Myocyte (in vitro differentiated cells): ENCODE data around the gene DSCAML1. TPM values are rescaled to one million over a fixed set of nuclear protein-coding genes. Genes with fewer than 3 reads are reported as not detected.

Experiments used
- DNase-seq: peaks from one replicate; pipeline ENCODE4 v3.0.0-alpha.2; 2012; ENCODE audit warnings: low read depth
- total RNA-seq: library from RNA; depleted of rRNA; stranded (reverse); fragments of >200 nt; gene quantifications from 2 replicates; pipeline ENCODE4 v1.2.3, GENCODE V29; 2014

DSCAML1 gene
- total RNA-seq, 1 donor from 2014 or later: not detected

GRCh38 chr11:117641008-117641915 lies 155.8 kb downstream of the DSCAML1 start:
- no peak for DNase-seq

DNA sequence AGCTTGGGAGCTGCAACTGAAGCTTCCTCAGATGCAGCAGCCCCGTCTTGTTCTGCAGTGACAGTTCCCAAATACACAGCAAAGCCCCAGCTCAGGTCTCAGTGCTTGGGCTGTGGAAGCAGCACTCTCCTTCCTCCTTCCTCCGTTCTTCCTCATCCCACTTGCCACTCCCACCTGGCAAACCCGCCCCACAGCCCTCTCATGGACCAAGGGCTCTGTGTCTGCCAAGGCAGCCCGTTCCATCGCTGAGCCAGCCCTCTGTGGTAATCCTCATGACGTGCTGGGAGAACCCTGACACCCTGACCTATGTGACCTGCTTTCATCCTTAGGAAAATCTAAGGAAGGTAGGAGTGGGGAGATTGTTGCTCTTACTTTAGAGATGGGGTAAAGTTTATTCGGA lies 157.0 kb downstream of the DSCAML1 start:
- no peak for DNase-seq

- DNase-seq: no peak
These were observed 157.4 kb downstream of the DSCAML1 start for GRCh38 chr11:117639601-117640000.

DNA sequence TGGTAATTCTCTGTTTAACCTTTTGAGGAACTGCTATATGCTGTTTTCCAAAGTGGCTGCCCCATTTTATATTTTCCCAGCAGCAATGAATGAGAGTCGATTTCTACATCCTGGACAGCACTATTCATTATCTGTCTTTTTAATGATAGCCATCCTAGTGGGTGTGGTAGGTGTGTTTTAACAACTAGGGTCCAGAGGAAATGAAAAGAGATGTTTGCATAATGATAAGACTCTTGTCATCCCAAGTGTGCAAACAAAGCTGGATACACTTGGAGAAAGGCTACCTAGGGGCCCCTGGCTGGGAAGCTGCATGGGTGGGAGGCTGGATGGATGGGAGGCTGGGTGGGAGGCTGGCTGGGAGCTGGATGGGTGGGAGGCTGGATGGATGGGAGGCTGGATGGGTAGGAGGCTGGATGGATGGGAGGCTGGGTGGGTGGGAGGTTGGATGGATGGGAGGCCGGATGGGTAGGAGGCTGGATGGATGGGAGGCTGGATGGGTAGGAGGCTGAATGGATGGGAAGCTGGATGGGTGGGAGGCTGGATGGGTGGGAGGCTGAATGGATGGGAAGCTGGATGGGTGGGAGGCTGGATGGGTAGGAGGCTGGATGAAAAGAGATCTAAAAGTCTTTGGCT lies 158.0 kb downstream of the DSCAML1 start:
- DNase-seq: no peak

DNA sequence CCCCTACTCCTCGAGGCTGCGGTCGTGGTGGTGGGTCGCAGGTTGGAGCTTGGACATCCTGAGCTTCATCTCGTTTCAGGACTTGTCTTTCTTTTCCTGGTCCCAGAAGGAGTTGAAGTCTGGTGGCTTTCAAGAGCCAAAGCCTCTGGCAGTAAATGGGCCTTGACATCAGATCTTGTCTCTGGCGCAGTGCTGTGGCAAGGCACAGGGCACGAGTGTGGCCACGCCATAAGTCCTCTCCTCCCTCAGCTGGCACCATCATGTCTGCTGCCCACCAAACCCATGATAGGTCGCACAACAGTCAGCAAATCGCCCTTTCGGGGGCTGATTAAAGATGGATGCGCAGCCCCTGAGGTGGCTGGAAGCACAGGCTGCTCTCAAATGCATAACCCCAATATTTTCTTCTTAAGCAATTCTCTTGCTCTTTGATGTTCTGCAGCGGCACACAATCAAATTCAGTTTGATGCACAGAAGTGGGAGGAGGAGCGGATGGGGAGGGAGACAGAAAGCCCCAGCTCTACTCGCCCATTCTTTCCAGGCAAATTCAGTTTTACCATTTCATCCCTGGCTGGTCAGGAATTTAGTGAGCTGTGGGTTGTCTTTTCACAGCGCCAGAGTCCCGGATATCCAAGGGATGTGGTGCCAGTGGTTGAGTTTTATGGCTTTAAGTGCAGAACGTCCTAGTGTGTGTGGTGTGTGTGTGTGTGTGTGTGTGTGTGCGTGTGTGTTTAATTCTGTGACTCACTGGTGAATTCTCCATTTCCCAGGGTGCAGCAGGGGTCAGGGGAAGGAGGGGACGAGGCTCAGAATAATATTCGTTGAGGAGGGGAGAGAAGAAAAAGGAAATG lies 162.0 kb downstream of the DSCAML1 start:
- DNase-seq: no peak

DNA sequence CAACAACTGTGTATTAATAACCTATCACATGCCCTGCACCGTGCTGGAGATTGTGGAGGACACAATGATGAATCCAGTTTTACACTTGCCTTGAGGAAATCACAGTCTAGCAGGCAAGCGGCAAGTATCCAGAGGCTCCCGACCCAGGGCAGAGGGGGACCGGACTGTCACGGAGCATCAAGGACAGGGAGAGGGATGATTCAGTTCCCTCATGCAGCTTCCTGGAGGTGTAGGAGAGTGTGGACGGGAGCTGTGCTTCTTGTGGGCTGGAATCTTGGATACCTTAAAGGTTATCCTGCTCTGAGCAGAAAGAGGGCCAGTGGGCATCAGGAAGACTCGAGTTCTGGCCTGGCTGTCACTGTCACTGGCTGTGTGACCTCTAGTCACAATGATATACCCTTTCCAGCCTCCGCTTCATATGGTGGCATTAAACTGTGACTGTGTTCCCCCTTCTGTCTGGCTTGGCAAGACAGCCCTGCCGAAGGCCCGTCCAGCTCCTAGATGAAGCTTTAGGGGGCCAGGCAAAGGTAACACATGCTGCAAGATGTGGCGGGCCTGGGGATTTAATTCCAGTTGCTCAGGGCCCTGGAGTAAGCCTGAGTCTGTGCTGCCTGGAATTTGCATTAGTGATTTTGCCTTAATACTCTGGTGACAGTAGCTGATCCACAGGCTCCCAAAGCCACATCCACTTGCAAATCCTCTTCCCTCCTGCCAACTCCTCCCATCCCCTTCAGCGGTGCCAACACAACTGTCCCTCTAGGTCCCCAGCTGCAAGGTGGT lies 162.8 kb downstream of the DSCAML1 start:
- no peak for DNase-seq

DNA sequence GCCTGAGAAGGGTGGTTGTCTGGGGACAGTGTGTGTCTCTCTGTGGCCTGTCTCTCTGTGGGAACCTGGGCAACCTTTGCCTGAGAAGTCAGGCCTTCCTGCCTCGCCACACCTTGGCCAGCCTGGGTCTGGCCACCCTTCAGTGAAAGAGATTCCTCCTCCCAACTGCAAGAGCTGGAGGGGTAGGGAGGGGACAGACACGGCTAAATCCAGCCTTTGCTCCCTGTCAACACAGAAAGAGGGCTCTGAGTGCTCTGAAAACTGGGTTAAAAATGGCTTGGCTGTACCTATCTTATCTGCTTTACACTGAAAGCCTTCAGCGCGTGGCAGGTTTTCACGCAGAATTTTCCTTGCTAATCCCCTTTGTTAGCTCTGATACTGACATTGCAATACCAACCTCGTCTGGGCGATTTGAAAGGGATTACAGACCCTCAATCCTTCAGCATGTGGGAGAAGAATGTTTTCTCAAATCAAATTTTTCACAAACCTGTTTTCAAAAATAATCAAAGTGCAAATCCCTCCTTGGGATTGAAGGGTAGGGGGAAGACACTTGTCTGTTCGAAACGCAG lies 163.7 kb downstream of the DSCAML1 start:
- DNase-seq: no peak

GRCh38 chr11:117632306-117632705 lies 164.7 kb downstream of the DSCAML1 start:
- DNase-seq: no peak

- no peak for DNase-seq
These were observed 165.5 kb downstream of the DSCAML1 start for GRCh38 chr11:117631336-117632140.

- DNase-seq: no peak
These were observed 167.0 kb downstream of the DSCAML1 start for GRCh38 chr11:117629891-117630538.

DNA sequence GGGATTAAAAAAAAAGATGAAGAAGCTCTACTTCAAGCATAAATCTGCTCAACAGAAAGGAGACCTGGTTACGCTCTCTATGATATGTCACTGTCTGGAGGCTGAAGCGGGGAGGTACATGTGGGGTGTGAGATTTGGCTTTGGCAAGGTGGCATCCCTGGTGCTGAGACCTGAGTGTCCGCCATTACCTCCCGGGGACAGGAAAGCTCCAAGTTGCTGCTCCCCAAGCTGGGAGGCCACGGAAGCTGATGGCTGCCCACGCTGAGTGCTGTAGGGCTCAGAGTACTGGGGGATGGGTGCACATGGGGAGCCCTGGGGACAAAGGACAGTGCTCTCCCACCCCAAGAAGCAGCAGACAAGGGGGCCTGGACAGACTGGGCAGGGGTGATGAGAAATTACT lies 167.9 kb downstream of the DSCAML1 start:
- DNase-seq: no peak

DNA sequence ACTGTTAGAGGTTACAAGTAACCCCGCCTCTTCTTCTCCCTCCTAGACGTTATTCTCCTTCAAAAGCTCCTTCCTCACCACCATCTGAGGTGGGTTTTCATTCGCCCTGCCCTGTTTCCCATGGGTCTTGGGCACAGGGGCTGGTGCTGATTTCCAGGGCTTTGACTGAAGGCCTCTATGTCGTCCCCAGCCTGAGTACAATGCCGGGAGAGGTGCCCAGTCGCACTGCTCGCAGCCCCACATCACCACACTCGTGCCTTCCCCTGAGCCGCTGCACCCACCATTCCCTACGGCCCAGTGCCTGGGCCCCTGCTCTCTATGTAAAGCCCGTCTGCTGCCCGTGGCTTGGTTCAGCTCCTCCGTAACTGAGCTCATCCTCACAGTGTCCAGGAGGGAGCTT lies 169.8 kb downstream of the DSCAML1 start:
- no peak for DNase-seq

DNA sequence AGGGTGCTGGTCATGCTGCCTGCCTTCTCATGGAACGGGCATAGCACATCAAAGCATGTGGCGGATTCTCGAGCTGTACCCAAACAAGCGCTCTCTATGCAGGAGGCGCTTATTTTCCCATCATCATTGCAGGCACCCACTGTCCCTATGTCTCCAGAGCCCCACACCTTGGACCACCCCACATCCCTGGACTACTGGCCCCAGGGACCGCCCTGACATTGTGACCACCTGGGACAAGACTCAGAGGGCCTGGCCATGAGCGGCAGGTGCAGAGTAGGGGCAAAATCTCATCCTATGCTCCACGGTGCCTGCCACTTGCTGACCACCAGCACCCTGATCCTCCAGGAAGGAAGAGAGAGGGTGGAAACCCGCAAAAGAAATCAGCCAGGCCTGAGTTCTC lies 170.4 kb downstream of the DSCAML1 start:
- no peak for DNase-seq

- DNase-seq: no peak
These were observed 171.8 kb downstream of the DSCAML1 start for GRCh38 chr11:117625237-117625636.

GRCh38 chr11:117623831-117624271 lies 173.2 kb downstream of the DSCAML1 start:
- DNase-seq: no peak

- DNase-seq: peak; percentile 21
These were observed 175.8 kb downstream of the DSCAML1 start for GRCh38 chr11:117621226-117621625.

DNA sequence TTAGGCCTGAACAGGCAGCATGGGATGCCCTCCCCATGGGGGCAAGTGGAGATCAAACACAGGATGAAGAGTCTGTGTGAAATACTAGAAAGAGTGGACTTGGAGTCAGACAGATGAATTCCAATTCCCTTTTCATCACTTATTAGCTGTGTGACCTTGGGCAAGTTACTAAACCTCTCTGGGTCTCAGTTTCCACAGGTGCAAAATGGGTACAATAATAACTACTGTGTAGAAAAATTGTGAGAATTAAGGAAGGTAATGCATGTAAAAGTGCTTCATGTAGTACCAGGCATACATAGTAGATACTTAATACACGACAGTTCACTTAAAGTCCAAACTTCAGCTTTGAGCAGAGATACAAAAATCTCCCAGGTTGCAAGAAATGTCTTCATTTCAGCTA lies 176.4 kb downstream of the DSCAML1 start:
- no peak for DNase-seq

DNA sequence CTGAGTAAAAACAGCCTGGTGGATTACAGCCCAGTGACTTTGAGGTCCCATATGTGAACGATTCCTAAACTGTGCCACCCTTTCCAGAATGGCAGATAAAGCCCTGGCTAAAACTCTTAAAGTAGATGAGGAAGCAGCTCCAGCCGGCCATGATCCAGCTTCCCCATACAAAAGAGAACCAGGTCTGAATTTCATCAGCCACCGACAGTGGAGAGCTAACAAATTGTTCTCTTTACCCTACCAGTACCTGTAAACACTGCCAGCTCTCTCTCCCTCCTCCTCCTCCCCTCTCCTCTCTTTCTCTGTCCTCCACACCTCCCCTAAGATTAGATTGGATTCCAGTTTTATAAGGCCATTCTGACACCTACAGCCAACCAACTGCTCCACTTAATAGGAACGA lies 176.9 kb downstream of the DSCAML1 start:
- no peak for DNase-seq

DNA sequence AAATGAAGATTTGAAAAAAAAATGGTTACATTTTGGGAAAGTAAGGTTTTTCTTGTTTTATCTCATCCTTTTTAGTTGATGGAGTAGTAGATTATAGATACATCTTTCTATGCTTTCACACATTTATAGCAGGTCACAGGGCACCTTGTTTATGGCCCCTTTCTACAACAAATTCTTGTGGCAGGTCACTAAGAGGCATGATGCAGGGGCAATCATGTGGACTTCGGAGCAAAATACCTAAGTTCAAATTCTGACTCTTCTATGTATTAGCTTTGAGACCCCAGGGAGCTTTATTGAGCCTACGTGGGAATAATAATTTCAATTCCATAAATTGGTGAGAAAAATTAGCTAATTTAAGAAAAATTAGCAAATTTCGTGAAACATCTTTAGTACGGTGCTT lies 177.4 kb downstream of the DSCAML1 start:
- DNase-seq: no peak
